ENCODE results near the gene PIGO.

The PIGO gene

DNA sequence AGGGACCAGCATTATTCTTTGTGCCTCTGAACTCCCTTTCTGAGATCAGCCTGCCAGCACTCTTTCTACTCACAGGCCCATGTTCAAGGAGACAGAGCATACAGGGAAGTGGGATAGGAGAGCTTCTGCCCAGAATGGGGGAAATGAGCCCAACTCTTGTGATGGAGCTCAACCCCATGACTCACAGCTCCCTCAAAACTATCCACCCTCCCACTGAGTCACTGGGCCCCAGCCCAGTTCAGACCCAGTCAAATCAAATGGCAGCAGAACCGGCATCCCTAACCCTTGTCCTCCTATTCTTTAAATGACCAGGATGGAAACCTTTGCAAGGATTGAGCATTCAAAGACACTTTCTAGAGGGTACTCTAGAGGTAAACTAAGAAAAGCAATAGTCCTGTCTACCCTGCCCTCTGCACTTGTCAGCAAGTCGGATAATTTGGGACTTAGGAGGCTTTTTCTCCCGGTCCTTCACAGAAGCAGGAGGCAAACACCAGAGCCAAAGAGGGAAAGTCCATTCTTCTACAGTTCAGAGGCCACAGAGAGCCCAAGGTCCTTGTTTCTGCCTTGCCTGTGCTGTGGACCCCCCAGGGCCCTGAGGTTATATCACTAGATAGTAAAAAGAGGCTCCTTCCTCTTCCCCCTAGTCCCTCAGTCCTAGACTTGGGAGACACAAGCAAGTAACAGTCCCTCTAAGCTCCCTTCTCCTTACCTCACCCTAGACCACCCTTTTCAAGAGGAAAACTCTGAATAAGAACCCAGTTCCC, 16.0 kb upstream of the PIGO start:
- TF ChIP-seq, protein P1, sequence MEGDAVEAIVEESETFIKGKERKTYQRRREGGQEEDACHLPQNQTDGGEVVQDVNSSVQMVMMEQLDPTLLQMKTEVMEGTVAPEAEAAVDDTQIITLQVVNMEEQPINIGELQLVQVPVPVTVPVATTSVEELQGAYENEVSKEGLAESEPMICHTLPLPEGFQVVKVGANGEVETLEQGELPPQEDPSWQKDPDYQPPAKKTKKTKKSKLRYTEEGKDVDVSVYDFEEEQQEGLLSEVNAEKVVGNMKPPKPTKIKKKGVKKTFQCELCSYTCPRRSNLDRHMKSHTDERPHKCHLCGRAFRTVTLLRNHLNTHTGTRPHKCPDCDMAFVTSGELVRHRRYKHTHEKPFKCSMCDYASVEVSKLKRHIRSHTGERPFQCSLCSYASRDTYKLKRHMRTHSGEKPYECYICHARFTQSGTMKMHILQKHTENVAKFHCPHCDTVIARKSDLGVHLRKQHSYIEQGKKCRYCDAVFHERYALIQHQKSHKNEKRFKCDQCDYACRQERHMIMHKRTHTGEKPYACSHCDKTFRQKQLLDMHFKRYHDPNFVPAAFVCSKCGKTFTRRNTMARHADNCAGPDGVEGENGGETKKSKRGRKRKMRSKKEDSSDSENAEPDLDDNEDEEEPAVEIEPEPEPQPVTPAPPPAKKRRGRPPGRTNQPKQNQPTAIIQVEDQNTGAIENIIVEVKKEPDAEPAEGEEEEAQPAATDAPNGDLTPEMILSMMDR (IDR thresholded peaks at IDR 0.05; ENCODE audit: insufficient read depth, low read depth, low read length, missing control alignments) = no peak
- no peak for DNase-seq (ENCODE audit: low read depth)
- H3K4me3 ChIP-seq (ENCODE audit: low read depth, low read length) = no peak overlapping the region

DNA sequence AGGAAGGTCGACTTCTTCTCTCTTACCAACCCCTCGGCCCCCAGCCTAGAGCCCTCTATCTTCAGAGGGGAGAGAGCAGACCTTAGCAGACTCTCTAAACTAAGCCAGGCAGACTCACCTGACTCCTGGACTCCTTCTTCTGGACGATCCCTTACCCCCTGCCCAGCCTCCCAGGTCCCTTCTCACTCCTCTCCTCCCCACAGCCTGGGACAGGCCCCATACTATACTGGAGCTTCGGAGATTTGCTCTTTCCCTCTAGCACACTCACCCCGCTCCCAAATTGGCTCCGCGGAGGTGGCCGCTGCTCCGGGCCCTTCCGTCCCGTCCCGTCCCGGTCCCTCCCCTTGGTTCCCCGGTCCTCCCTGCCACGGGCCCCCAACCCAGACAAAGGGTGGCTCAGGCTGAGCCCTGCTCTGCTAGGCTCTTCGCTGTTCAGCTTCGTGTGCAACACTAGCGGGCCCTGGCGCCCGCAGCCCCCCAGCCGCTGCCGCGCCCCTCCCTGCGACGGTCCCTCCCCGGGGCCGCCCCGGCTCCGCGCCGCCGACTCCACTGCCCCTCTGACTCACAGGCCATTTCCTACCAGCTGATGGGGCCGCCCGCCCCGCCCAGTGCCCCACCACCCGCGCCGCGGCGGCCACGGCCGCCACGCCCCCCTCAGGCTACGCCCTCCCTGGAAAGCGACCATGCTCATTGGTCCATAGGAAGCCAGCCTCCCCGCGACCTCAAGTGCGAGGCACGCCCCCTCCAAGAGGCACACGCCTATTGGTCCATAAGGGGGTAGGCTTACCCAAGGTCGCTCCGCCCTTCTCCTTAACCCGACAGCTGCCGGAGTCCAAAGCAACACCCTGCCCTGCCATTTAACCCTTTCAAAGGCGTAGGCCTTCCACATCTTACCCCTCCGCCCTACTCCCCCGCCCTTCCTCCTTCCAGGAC, 14.9 kb upstream of the PIGO start:
- DNase-seq (ENCODE audit: low read depth) = peak; percentile 99
- peak overlapping the region; percentile 71 for H3K4me3 ChIP-seq (ENCODE audit: low read depth, low read length)
- TF ChIP-seq, protein P1 (IDR thresholded peaks at IDR 0.05; ENCODE audit: insufficient read depth, low read depth, low read length, missing control alignments) = no peak

DNA sequence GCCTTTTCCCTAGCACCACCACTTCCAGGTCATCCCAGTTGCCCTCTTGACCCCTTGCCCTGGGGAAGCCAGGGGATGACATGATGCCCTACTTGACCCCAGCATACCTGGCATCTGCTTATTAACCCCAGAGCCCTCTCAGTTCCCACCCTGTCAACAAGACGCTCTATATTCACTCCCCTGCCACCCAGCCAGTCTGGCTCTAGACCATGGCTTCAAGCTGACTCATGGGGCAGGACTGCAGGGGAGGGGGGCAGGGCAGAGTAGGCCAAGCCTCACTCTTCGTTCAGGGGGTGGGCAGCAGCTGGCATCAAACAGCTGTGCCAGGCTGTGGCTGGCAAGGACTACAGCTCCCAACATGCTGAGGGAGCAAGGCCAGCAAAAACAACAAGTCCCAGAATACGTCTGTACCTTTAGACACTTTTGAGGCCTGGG, 14.0 kb upstream of the PIGO start:
- H3K4me3 ChIP-seq (ENCODE audit: low read depth, low read length) = no peak overlapping the region
- no peak for DNase-seq (ENCODE audit: low read depth)
- TF ChIP-seq, protein P1 (IDR thresholded peaks at IDR 0.05; ENCODE audit: insufficient read depth, low read depth, low read length, missing control alignments) = no peak

DNA sequence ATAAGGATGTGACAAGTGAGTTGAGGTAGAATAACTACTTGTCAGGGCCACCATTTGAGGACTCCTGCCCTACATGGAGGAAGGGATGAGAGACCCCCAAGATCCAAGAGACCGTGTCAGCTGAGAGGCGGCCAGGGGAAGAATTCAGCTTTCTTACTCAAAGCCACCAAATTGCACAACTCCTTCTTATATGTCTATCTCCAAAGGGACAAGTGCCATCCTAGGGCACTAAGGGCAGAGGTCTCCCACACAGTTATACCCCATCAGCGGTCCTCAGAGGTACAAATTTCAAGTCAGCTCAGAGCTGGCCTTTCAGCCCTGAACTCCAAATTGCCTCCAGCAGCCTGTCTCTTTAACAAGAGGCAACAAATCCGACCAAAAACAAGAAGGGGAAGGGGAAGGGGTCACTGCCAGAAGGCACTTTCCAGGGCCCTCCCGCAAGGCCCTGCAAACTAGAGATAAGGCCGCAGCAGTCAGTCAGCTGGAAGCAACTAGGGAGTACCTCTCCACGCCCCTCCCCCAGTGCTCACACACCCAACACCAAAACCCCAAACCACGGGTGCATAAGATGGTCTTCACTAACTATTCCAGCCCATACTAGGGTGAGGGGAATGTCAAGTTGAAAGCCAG, 12.7 kb upstream of the PIGO start:
- TF ChIP-seq, protein P1 (IDR thresholded peaks at IDR 0.05; ENCODE audit: insufficient read depth, low read depth, low read length, missing control alignments) = no peak
- DNase-seq (ENCODE audit: low read depth) = no peak
- no peak overlapping the region for H3K4me3 ChIP-seq (ENCODE audit: low read depth, low read length)

DNA sequence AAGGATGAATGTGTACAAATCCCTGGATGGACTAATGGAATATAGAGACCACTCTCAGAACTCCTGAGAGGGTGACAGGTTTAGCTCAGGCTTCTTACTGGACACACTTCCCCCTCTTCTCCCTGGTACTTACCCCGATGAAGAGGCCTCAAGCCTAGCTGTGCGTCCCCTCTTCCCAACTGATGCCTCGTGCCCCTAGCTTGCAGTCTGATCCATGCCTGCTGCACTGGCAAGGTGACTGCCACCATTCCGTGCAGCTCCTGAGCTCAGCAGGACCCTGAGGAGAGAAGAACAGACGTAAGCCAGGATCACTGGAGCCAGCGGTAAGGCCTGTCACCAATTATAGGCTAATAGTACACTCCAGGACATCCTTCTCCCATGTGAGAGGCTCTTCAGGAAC, 12.1 kb upstream of the PIGO start:
- TF ChIP-seq, protein P1 (IDR thresholded peaks at IDR 0.05; ENCODE audit: insufficient read depth, low read depth, low read length, missing control alignments) = no peak

DNA sequence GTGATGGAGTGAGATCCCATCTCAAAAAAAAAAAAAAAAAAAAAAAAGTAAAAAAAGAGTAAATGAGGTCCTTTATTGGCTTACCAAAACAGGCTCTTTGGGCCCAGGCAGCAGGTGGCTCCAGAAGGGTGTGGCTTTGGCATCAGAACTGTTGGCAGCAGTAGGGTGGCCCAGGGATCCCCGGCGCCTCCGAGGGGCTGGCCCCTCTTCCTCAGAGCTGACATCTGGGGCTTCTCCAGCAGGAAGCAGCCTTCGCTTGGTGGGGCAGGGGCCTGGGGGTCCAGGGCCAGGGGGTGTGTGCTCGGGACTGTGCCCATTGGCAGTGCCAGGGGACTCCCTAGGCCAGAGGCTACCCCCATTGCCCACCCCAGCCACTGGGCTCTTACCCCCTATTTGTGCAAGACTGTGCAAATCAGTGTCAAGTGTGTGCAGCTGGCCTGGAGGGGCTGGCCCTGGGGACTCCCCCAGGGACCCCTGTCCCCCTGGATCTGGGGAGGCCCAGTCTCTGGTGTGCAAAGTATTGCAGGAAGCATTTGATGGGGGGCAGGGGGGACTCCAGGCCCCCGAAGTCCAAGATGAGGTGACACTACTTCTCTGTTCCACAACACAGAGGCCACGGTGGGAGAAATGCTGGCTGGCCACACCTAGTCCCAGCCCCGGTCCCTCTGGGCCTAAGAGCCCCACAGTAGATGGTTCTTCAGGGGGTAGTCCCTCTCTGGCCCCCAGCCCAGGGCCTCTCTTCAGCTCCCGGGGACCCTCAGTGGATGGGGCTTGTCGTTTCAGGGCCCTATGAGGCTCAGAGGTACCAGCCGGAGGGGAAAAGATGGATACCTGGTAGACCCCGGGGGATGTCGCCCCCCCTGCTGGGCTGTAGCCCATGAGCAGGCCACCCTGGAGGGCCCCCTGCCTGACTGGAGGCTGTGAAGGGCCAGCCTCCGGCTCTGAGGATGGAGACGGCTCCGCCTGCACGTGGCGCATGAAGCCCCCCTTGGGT, 11.2 kb upstream of the PIGO start:
- H3K4me3 ChIP-seq (ENCODE audit: low read depth, low read length) = no peak overlapping the region
- TF ChIP-seq, protein P1 (IDR thresholded peaks at IDR 0.05; ENCODE audit: insufficient read depth, low read depth, low read length, missing control alignments) = no peak
- DNase-seq (ENCODE audit: low read depth) = no peak

More for the DNA sequence above, 12.1 kb upstream of the PIGO start:
- H3K4me3 ChIP-seq (ENCODE audit: low read depth, low read length) = no peak overlapping the region
- no peak for DNase-seq (ENCODE audit: low read depth)
